ENCODE results near the gene KLK1.
"Not testable (repeated sequence)": the region's sequence is repeated elsewhere in the genome, so short reads cannot be mapped to it uniquely, and the experiment has no call there.

The KLK1 gene

GRCh38 chr19:50791594-50792271 lies 31.9 kb downstream of the KLK1 start:
- no peak for DNase-seq

- DNase-seq, result no peak
Measured at GRCh38 chr19:50790922-50791467, 32.6 kb downstream of the KLK1 start.

- no peak for DNase-seq
Measured at GRCh38 chr19:50790396-50790795, 33.2 kb downstream of the KLK1 start, which contains the start of gene ACP4. Gene ACP4 (plus strand): TSS chr19:50790415. CDS start chr19:50790415, 0 bp downstream.

GRCh38 chr19:50785329-50785728 lies 38.3 kb downstream of the KLK1 start:
- DNase-seq, result no peak

GRCh38 chr19:50784710-50785109 lies 38.9 kb downstream of the KLK1 start:
- no peak for DNase-seq

GRCh38 chr19:50783848-50784152 lies 39.8 kb downstream of the KLK1 start:
- not testable (repeated sequence) for DNase-seq

- no peak for DNase-seq
Measured at GRCh38 chr19:50780753-50781435, 42.7 kb downstream of the KLK1 start.

- no peak for DNase-seq
Measured at GRCh38 chr19:50779504-50780457, 43.8 kb downstream of the KLK1 start.

GRCh38 chr19:50778906-50779430 lies 44.6 kb downstream of the KLK1 start:
- DNase-seq, result no peak

- no peak for DNase-seq
Measured at GRCh38 chr19:50777830-50778303, 45.7 kb downstream of the KLK1 start.

- no peak for DNase-seq
Measured at GRCh38 chr19:50777261-50777660, 46.3 kb downstream of the KLK1 start.

GRCh38 chr19:50776131-50776530 lies 47.5 kb downstream of the KLK1 start:
- DNase-seq, result no peak

- DNase-seq, result not testable (repeated sequence)
Measured at GRCh38 chr19:50773454-50773853, 50.1 kb downstream of the KLK1 start.

GRCh38 chr19:50772912-50773311 lies 50.7 kb downstream of the KLK1 start:
- not testable (repeated sequence) for DNase-seq

GRCh38 chr19:50772476-50772875 lies 51.1 kb downstream of the KLK1 start:
- DNase-seq, result no peak

- DNase-seq, result no peak
Measured at GRCh38 chr19:50770888-50771287, 52.7 kb downstream of the KLK1 start.

GRCh38 chr19:50770164-50770563 lies 53.4 kb downstream of the KLK1 start, which contains the start of gene GPR32:
Gene GPR32 (plus strand): TSS chr19:50770464. CDS start chr19:50770601, 137 bp downstream.
- not testable (repeated sequence) for DNase-seq

All from NCI-H2107 (cell line).